CD14-positive monocyte (primary cell): ENCODE data around the gene UGT1A9. TPM values are rescaled to one million over a fixed set of nuclear protein-coding genes. Genes with fewer than 3 reads are reported as not detected.

Source experiments
- DNase-seq, 3 donors: peaks; one replicate each; pipeline ENCODE4 v3.0.0-alpha.2; 2011 to 2022
- H2AFZ ChIP-seq: 2 replicates; pipeline ENCODE4 v1.6.0; 2012; ENCODE audit warnings: mild to moderate bottlenecking, low read depth, low read length, inconsistent platforms; ENCODE audit not compliant: insufficient read depth, poor library complexity, severe bottlenecking
- H3K27ac ChIP-seq, 2 donors: 1 replicate in 1 of 2; 2 replicates in 1 of 2; pipeline ENCODE4 v1.5.1; 2012 to 2013; ENCODE audit warnings: low read length in 2 of 2, control low read depth in 1 of 2, inconsistent platforms in 1 of 2, low read depth in 1 of 2, mild to moderate bottlenecking in 1 of 2
- H3K27me3 ChIP-seq, 2 donors: one replicate each; pipeline versions ENCODE4 v1.6.0 to v1.6.1; 2011 to 2013; ENCODE audit warnings: low read length in 2 of 2; ENCODE audit not compliant: control insufficient read depth in 2 of 2, insufficient read depth in 2 of 2
- H3K36me3 ChIP-seq, 2 donors: replicated peaks in 1 of 2; 1 replicate in 1 of 2; 2 replicates in 1 of 2; pipeline versions ENCODE4 v1.5.1 to v1.6.1; 2012 to 2013; ENCODE audit warnings: low read length in 2 of 2, control low read depth in 1 of 2, inconsistent platforms in 1 of 2, mild to moderate bottlenecking in 1 of 2; ENCODE audit not compliant: insufficient read depth in 2 of 2, control insufficient read depth in 1 of 2
- H3K4me1 ChIP-seq, 2 donors: 1 replicate in 1 of 2; 2 replicates in 1 of 2; pipeline versions ENCODE4 v1.5.1 to v1.6.1; 2012 to 2013; ENCODE audit warnings: low read length in 2 of 2, control low read depth in 1 of 2, inconsistent platforms in 1 of 2, mild to moderate bottlenecking in 1 of 2, moderate library complexity in 1 of 2; ENCODE audit not compliant: insufficient read depth in 2 of 2, control insufficient read depth in 1 of 2
- H3K4me2 ChIP-seq: replicated peaks from 2 replicates; pipeline ENCODE3; 2012; ENCODE audit warnings: low read length, moderate library complexity, mild to moderate bottlenecking; ENCODE audit not compliant: poor library complexity, severe bottlenecking; ENCODE audit errors: extremely low read depth
- H3K4me3 ChIP-seq, 3 experiments: fragments of 200-600 bp in 1 of 3; sonication (generic) in 1 of 3; replicated peaks in 1 of 3; 1 replicate in 2 of 3; 2 replicates in 1 of 3; pipeline ENCODE4 v1.5.1; 2011 to 2013; ENCODE audit warnings: low read length in 3 of 3, mild to moderate bottlenecking in 3 of 3, control low read depth in 2 of 3, low read depth in 2 of 3, inconsistent platforms in 1 of 3, moderate library complexity in 1 of 3
- H3K79me2 ChIP-seq: 2 replicates; pipeline ENCODE4 v1.6.0; 2012; ENCODE audit warnings: mild to moderate bottlenecking, control low read depth, inconsistent platforms, low read length, moderate library complexity; ENCODE audit not compliant: insufficient read depth
- H3K9ac ChIP-seq: 2 replicates; pipeline ENCODE4 v1.6.0; 2017; ENCODE audit warnings: low read length, mild to moderate bottlenecking; ENCODE audit not compliant: insufficient read depth, poor library complexity, severe bottlenecking
- H3K9me3 ChIP-seq, 2 donors: replicated peaks in 1 of 2; 1 replicate in 1 of 2; 2 replicates in 1 of 2; pipeline versions ENCODE4 v1.5.1 to v1.6.1; 2012 to 2013; ENCODE audit warnings: low read length in 2 of 2, control low read depth in 1 of 2; ENCODE audit not compliant: control insufficient read depth in 1 of 2, insufficient read depth in 1 of 2
- H4K20me1 ChIP-seq: 2 replicates; pipeline ENCODE4 v1.6.0; 2012; ENCODE audit warnings: mild to moderate bottlenecking, low read length, control low read depth, moderate library complexity; ENCODE audit not compliant: insufficient read depth
- H3K27ac Mint-ChIP-seq, 7 donors: one replicate each; pipeline ENCODE4 v1.8.0; 2020; ENCODE audit warnings: mild to moderate bottlenecking in 7 of 7, mixed read lengths in 7 of 7, moderate library complexity in 6 of 7, inconsistent platforms in 2 of 7
- H3K27me3 Mint-ChIP-seq, 3 donors: one replicate each; pipeline ENCODE4 v1.8.0; 2021 to 2022; ENCODE audit warnings: low read depth in 3 of 3, mild to moderate bottlenecking in 3 of 3, mixed read lengths in 3 of 3, moderate library complexity in 3 of 3, inconsistent platforms in 1 of 3
- H3K36me3 Mint-ChIP-seq, 2 donors: one replicate each; pipeline ENCODE4 v1.8.0; 2020; ENCODE audit warnings: mixed read lengths in 2 of 2, inconsistent platforms in 1 of 2, mild to moderate bottlenecking in 1 of 2
- H3K4me1 Mint-ChIP-seq: one replicate; pipeline ENCODE4 v1.8.0; 2020; ENCODE audit warnings: mild to moderate bottlenecking, mixed read lengths
- H3K4me3 Mint-ChIP-seq, 2 donors: one replicate each; pipeline ENCODE4 v1.8.0; 2020; ENCODE audit warnings: mild to moderate bottlenecking in 2 of 2, mixed read lengths in 2 of 2, moderate library complexity in 1 of 2
- H3K9me3 Mint-ChIP-seq, 7 donors: one replicate each; pipeline ENCODE4 v1.8.0; 2020 to 2022; ENCODE audit warnings: mixed read lengths in 7 of 7, mild to moderate bottlenecking in 6 of 7, moderate library complexity in 6 of 7, inconsistent platforms in 2 of 7
- CTCF ChIP-seq: fragments of 200-600 bp; IDR thresholded peaks from one replicate; pipeline ENCODE4 v1.8.0; 2022; ENCODE audit warnings: antibody characterized with exemption, mild to moderate bottlenecking
- WGBS: methylation state at CpG from one replicate; pipeline ENCODE4 v1.1.5; 2013; ENCODE audit warnings: missing lambda C conversion rate; ENCODE audit not compliant: insufficient coverage; 5-methylcytosine and 5-hydroxymethylcytosine counted together
- intact Hi-C, 2 donors: fragments of 100-400 bp; cut with micrococcal nuclease; formaldehyde crosslinking; loops; one replicate each; pipeline versions ENCODE4 v1.15.0 to v1.15.1; 2023
- polyA plus RNA-seq, 3 donors: library from polyadenylated mRNA; depleted of rRNA in 1 of 3; unstranded in 2 of 3; stranded (reverse) in 1 of 3; fragments of 300-500 nt in 2 of 3; fragments of >200 nt in 1 of 3; fragmentation: Illumina TruSeq in 2 of 3; gene quantifications; 1 replicate in 2 of 3; 2 replicates in 1 of 3; pipeline ENCODE4 v1.2.3, GENCODE V29; 2012 to 2021

Gene UGT1A9
- polyA plus RNA-seq, 3 donors, result not detected

GRCh38 chr2:233676046-233676445, 4.3 kb downstream of the UGT1A9 start:
- Mint-ChIP-seq H3K4me3 (no peak overlapping the region), H3K27ac (no peak overlapping the region), H3K27me3 (peaks cover 0 to 4% (median 0%) of the 10 kb centered on the region in 3 donors), H3K36me3 (no peaks in the 10 kb centered on the region), H3K4me1 (no peaks in the 10 kb centered on the region), H3K9me3 (peaks cover 0 to 1% (median 0%) of the 10 kb centered on the region in 7 donors)
- TF ChIP-seq CTCF, result no peak
- intact Hi-C loops, result no loop called here
- Histone ChIP-seq H3K9ac (no peak overlapping the region), H3K4me2 (no peak overlapping the region), H3K27me3 (no peaks in the 10 kb centered on the region), H3K36me3 (no peaks in the 10 kb centered on the region), H4K20me1 (no peaks in the 10 kb centered on the region), H3K4me1 (no peaks in the 10 kb centered on the region), H2AFZ (no peak overlapping the region), H3K4me3 (no peak overlapping the region), H3K9me3 (no peaks in the 10 kb centered on the region), H3K79me2 (no peaks in the 10 kb centered on the region), H3K27ac (no peak overlapping the region)
- no peak for DNase-seq
- WGBS, result 88% methylated on average over 1 of the region's 2 CpGs

- no peak overlapping the region for H3K4me3 ChIP-seq
- H3K9me3 ChIP-seq, result no peaks in the 10 kb centered on the region
- no peak overlapping the region for H2AFZ ChIP-seq
- H4K20me1 ChIP-seq, result no peaks in the 10 kb centered on the region
- Mint-ChIP-seq H3K27ac (no peak overlapping the region), H3K4me1 (peaks cover 2% of the 10 kb centered on the region), H3K27me3 (peaks cover 0 to 4% (median 0%) of the 10 kb centered on the region in 3 donors), H3K9me3 (no peaks in the 10 kb centered on the region), H3K36me3 (no peaks in the 10 kb centered on the region), H3K4me3 (no peak overlapping the region)
- no peak overlapping the region for H3K27ac ChIP-seq
- no peak for TF ChIP-seq CTCF
- 71% methylated on average over 4 of the region's 4 CpGs for WGBS
- H3K4me1 ChIP-seq, result no peaks in the 10 kb centered on the region
- no peak for DNase-seq
- intact Hi-C loops, result no loop called here
- H3K4me2 ChIP-seq, result no peak overlapping the region
- H3K27me3 ChIP-seq, result no peaks in the 10 kb centered on the region
- H3K79me2 ChIP-seq, result no peaks in the 10 kb centered on the region
- no peak overlapping the region for H3K9ac ChIP-seq
- H3K36me3 ChIP-seq, result no peaks in the 10 kb centered on the region
Observed at GRCh38 chr2:233679196-233679595, 7.5 kb downstream of the UGT1A9 start.
